Astrocyte of the spinal cord (primary cell): ENCODE measurements around the gene NT5C3B.

Experiments used
- DNase-seq: peaks from one replicate; pipeline ENCODE4 v3.0.0; 2011; ENCODE audit warnings: low read depth, low spot score
- H3K4me3 ChIP-seq: 2 replicates; pipeline ENCODE4 v1.5.1; 2011; ENCODE audit warnings: low read depth, mild to moderate bottlenecking, low read length, moderate library complexity
- CTCF ChIP-seq: IDR thresholded peaks from 2 replicates; pipeline ENCODE4 v1.5.1; 2012; ENCODE audit warnings: low read depth, mild to moderate bottlenecking, low read length, inconsistent platforms
- in situ Hi-C: cut with HindIII; loops from 2 replicates; pipeline ENCODE4 v1.10.0; 2017; ENCODE audit warnings: low sequenced_read_pairs

Gene NT5C3B

DNA sequence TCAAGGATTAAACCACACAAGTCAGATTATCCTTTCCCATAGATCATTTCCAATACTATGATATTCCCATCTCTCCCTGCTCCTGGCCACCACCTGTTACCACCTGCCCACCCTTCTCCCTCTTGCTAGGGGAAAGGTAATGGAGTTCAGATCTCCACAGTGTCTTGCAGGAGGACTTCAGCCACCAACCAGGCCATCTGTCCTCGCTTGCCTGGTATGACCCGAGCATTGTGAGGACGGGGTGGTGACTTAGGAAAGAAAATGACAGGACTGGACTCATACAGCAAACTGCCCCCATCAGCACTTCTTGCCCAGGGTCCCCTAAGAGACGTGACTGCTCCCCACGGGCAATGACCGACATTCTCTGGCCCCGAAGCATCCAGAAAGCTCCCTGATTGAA is 12.5 kb downstream of the NT5C3B start:
- TF ChIP-seq CTCF: no peak
- H3K4me3 ChIP-seq: no peak overlapping the region
- in situ Hi-C loops: no loop called here
- DNase-seq: no peak

DNA sequence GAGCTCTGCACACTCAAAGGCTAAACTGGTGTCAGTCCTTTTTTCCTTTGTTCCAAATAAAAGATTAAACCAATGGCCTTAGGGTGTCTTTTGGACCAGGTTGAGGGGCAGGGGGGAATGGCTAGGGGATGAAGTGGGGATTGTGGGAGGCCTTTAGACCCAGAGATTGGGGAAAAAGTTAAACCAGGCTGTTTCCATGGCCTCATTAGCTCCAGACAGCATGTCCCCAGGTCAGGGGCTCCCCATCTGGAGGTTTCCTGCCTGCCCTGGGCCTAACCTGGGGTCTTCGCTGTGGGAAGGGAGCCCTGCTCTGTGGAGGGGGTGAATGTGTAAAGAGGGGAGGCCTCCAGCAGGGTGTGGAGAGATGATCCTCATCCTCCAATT is 12.9 kb downstream of the NT5C3B start:
- H3K4me3 ChIP-seq: no peak overlapping the region
- in situ Hi-C loops: no loop called here
- TF ChIP-seq CTCF: no peak
- DNase-seq: no peak

GRCh38 chr17:41822216-41823140 is 13.6 kb downstream of the NT5C3B start:
- no peak overlapping the region for H3K4me3 ChIP-seq
- TF ChIP-seq CTCF: no peak
- in situ Hi-C loops: no loop called here
- no peak for DNase-seq

- TF ChIP-seq CTCF: no peak
- no peak for DNase-seq
- in situ Hi-C loops: no loop called here
- no peak overlapping the region for H3K4me3 ChIP-seq
These were observed 14.3 kb downstream of the NT5C3B start for GRCh38 chr17:41821776-41822175.

- TF ChIP-seq CTCF: no peak
- no peak for DNase-seq
- in situ Hi-C loops: no loop called here
- H3K4me3 ChIP-seq: no peak overlapping the region
These were observed 18.0 kb downstream of the NT5C3B start for GRCh38 chr17:41818024-41818423.

DNA sequence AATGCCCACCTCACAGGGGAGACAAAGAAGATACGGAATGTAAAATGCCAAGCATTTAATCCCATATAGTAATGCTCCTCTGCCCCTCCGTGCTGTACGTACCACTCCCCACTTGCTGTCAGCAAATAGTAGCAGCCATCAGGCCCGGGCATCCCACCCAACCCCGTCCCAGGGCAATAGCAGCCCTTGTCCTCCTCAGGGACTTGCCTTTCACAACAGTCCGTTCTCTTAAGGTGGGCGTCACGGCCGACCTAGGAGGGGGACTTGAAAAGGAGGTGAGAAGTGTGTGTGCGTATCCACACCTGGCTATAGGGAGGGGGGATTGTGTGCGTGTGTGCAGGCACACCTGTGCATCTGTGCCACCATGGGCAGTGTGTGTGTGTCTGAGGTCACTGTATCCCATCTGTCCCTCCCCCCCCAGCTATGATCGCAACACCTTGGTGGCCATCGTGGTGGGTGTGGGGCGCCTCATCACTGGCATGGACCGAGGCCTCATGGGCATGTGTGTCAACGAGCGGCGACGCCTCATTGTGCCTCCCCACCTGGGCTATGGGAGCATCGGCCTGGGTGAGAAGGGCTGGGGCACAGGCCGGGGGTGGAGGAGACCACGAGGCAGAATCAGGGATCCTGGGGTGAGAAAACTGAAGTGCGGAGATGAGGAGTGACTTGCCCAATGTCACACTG is 19.3 kb downstream of the NT5C3B start:
- no peak for DNase-seq
- in situ Hi-C loops: no loop called here
- H3K4me3 ChIP-seq: no peak overlapping the region
- no peak for TF ChIP-seq CTCF
